Measurements from ENCODE around the gene KCTD5.
"Not testable (repeated sequence)": the region's sequence is repeated elsewhere in the genome, so short reads cannot be mapped to it uniquely, and the experiment has no call there.

Gene KCTD5

GRCh38 chr16:2673066-2673999 lies 9.0 kb upstream of the KCTD5 start:
- Histone ChIP-seq H3K4me3 (ENCODE audit: control insufficient read depth in 1 of 7, extremely low read depth in 1 of 7, insufficient read depth in 4 of 7, low read depth in 2 of 7, low read length in 6 of 7) (peak overlapping the region; percentile 61 to 89 (median 79)), H3K4me1 (ENCODE audit: control extremely low read depth in 1 of 4, control insufficient read depth in 4 of 4, insufficient read depth in 4 of 4, low read length in 3 of 4) (peaks cover 6 to 24% (median 16%) of the 10 kb centered on the region in 4 experiments), H3K27ac (ENCODE audit: insufficient read depth in 1 of 2, low read depth in 1 of 2, low read length in 2 of 2, poor library complexity in 1 of 2, severe bottlenecking in 2 of 2) (no peak overlapping the region), H3K36me3 (ENCODE audit: control insufficient read depth in 4 of 4, insufficient read depth in 4 of 4, low read length in 3 of 4) (peaks cover 0 to 5% (median 0%) of the 10 kb centered on the region in 4 experiments), H3K9me3 (ENCODE audit: control extremely low read depth in 1 of 5, control insufficient read depth in 4 of 5, insufficient read depth in 2 of 5, low read depth in 1 of 5, low read length in 4 of 5) (no peaks in the 10 kb centered on the region), H3K27me3 (replicated peaks in 2 of 5; ENCODE audit: control insufficient read depth in 4 of 5, insufficient read depth in 5 of 5, low read length in 4 of 5) (no peaks in the 10 kb centered on the region)
- 0% methylated on average over 49 of the region's 107 CpGs for WGBS (ENCODE audit: insufficient coverage)
- CTCF ChIA-PET: interaction anchor here (1.9 kb wide), 1 partner anchor 11 kb away, joined by 6 read pairs; no protein-coding TSS in a partner anchor
- POLR2A ChIA-PET: interaction anchor here (0.6 to 1.0 kb wide), 2 partner anchors 14 to 65 kb away, joined by 3 to 7 read pairs; no protein-coding TSS in a partner anchor
- DNase-seq: peak; percentile 93 to 97 (median 96)

GRCh38 chr16:2675021-2675420 lies 7.3 kb upstream of the KCTD5 start:
- POLR2A ChIA-PET: no interaction called here
- no peak for DNase-seq
- Histone ChIP-seq H3K4me1 (ENCODE audit: control extremely low read depth in 1 of 4, control insufficient read depth in 4 of 4, insufficient read depth in 4 of 4, low read length in 3 of 4) (peaks cover 6 to 24% (median 16%) of the 10 kb centered on the region in 4 experiments), H3K4me3 (ENCODE audit: control insufficient read depth in 1 of 7, extremely low read depth in 1 of 7, insufficient read depth in 4 of 7, low read depth in 2 of 7, low read length in 6 of 7) (no peak overlapping the region), H3K27ac (ENCODE audit: insufficient read depth in 1 of 2, low read depth in 1 of 2, low read length in 2 of 2, poor library complexity in 1 of 2, severe bottlenecking in 2 of 2) (no peak overlapping the region), H3K27me3 (replicated peaks in 2 of 5; ENCODE audit: control insufficient read depth in 4 of 5, insufficient read depth in 5 of 5, low read length in 4 of 5) (no peaks in the 10 kb centered on the region), H3K36me3 (ENCODE audit: control insufficient read depth in 4 of 4, insufficient read depth in 4 of 4, low read length in 3 of 4) (no peaks in the 10 kb centered on the region), H3K9me3 (ENCODE audit: control extremely low read depth in 1 of 5, control insufficient read depth in 4 of 5, insufficient read depth in 2 of 5, low read depth in 1 of 5, low read length in 4 of 5) (no peaks in the 10 kb centered on the region)
- 98% methylated on average over 7 of the region's 7 CpGs for WGBS (ENCODE audit: insufficient coverage)
- CTCF ChIA-PET: no interaction called here

- Histone ChIP-seq H3K36me3 (ENCODE audit: control insufficient read depth in 4 of 4, insufficient read depth in 4 of 4, low read length in 3 of 4) (no peaks in the 10 kb centered on the region), H3K27me3 (replicated peaks in 2 of 5; ENCODE audit: control insufficient read depth in 4 of 5, insufficient read depth in 5 of 5, low read length in 4 of 5) (no peaks in the 10 kb centered on the region), H3K4me1 (ENCODE audit: control extremely low read depth in 1 of 4, control insufficient read depth in 4 of 4, insufficient read depth in 4 of 4, low read length in 3 of 4) (peaks cover 6 to 24% (median 16%) of the 10 kb centered on the region in 4 experiments), H3K4me3 (ENCODE audit: control insufficient read depth in 1 of 7, extremely low read depth in 1 of 7, insufficient read depth in 4 of 7, low read depth in 2 of 7, low read length in 6 of 7) (no peak overlapping the region), H3K27ac (ENCODE audit: insufficient read depth in 1 of 2, low read depth in 1 of 2, low read length in 2 of 2, poor library complexity in 1 of 2, severe bottlenecking in 2 of 2) (no peak overlapping the region), H3K9me3 (ENCODE audit: control extremely low read depth in 1 of 5, control insufficient read depth in 4 of 5, insufficient read depth in 2 of 5, low read depth in 1 of 5, low read length in 4 of 5) (no peaks in the 10 kb centered on the region)
- POLR2A ChIA-PET: no interaction called here
- no peak for DNase-seq
- CTCF ChIA-PET: no interaction called here
- WGBS (ENCODE audit: insufficient coverage): 98% methylated on average over 15 of the region's 16 CpGs
Measured at GRCh38 chr16:2675714-2676113, 6.6 kb upstream of the KCTD5 start.

- H3K4me3 ChIP-seq (ENCODE audit: control insufficient read depth in 1 of 7, extremely low read depth in 1 of 7, insufficient read depth in 4 of 7, low read depth in 2 of 7, low read length in 6 of 7); POLR2A ChIA-PET; DNase-seq; H3K36me3 ChIP-seq (ENCODE audit: control insufficient read depth in 4 of 4, insufficient read depth in 4 of 4, low read length in 3 of 4); H3K9me3 ChIP-seq (ENCODE audit: control extremely low read depth in 1 of 5, control insufficient read depth in 4 of 5, insufficient read depth in 2 of 5, low read depth in 1 of 5, low read length in 4 of 5); H3K27ac ChIP-seq (ENCODE audit: insufficient read depth in 1 of 2, low read depth in 1 of 2, low read length in 2 of 2, poor library complexity in 1 of 2, severe bottlenecking in 2 of 2); H3K27me3 ChIP-seq (replicated peaks in 2 of 5; ENCODE audit: control insufficient read depth in 4 of 5, insufficient read depth in 5 of 5, low read length in 4 of 5); CTCF ChIA-PET: not testable (repeated sequence)
- H3K4me1 ChIP-seq (ENCODE audit: control extremely low read depth in 1 of 4, control insufficient read depth in 4 of 4, insufficient read depth in 4 of 4, low read length in 3 of 4): peaks cover 6 to 26% (median 21%) of the 10 kb centered on the region in 4 experiments
- WGBS (ENCODE audit: insufficient coverage): 100% methylated on average over 1 of the region's 3 CpGs
Measured at GRCh38 chr16:2676937-2677336, 5.4 kb upstream of the KCTD5 start.

GRCh38 chr16:2678206-2678965 lies 3.9 kb upstream of the KCTD5 start:
- H3K27ac ChIP-seq (ENCODE audit: insufficient read depth in 1 of 2, low read depth in 1 of 2, low read length in 2 of 2, poor library complexity in 1 of 2, severe bottlenecking in 2 of 2); H3K36me3 ChIP-seq (ENCODE audit: control insufficient read depth in 4 of 4, insufficient read depth in 4 of 4, low read length in 3 of 4); H3K4me3 ChIP-seq (ENCODE audit: control insufficient read depth in 1 of 7, extremely low read depth in 1 of 7, insufficient read depth in 4 of 7, low read depth in 2 of 7, low read length in 6 of 7); H3K9me3 ChIP-seq (ENCODE audit: control extremely low read depth in 1 of 5, control insufficient read depth in 4 of 5, insufficient read depth in 2 of 5, low read depth in 1 of 5, low read length in 4 of 5); DNase-seq; CTCF ChIA-PET; POLR2A ChIA-PET; H3K27me3 ChIP-seq (replicated peaks in 2 of 5; ENCODE audit: control insufficient read depth in 4 of 5, insufficient read depth in 5 of 5, low read length in 4 of 5): not testable (repeated sequence)
- H3K4me1 ChIP-seq (ENCODE audit: control extremely low read depth in 1 of 4, control insufficient read depth in 4 of 4, insufficient read depth in 4 of 4, low read length in 3 of 4): peaks cover 3 to 25% (median 16%) of the 10 kb centered on the region in 4 experiments
- 80% methylated on average over 1 of the region's 23 CpGs for WGBS (ENCODE audit: insufficient coverage)

GRCh38 chr16:2679902-2680301 lies 2.4 kb upstream of the KCTD5 start:
- CTCF ChIA-PET, DNase-seq: not testable (repeated sequence)
- WGBS (ENCODE audit: insufficient coverage): 88% methylated on average over 2 of the region's 4 CpGs

GRCh38 chr16:2680360-2680759 lies 2.0 kb upstream of the KCTD5 start:
- peaks cover 0 to 21% (median 11%) of the 10 kb centered on the region in 4 experiments for H3K4me1 ChIP-seq (ENCODE audit: control extremely low read depth in 1 of 4, control insufficient read depth in 4 of 4, insufficient read depth in 4 of 4, low read length in 3 of 4)
- CTCF ChIA-PET; H3K27me3 ChIP-seq (replicated peaks in 2 of 5; ENCODE audit: control insufficient read depth in 4 of 5, insufficient read depth in 5 of 5, low read length in 4 of 5); H3K36me3 ChIP-seq (ENCODE audit: control insufficient read depth in 4 of 4, insufficient read depth in 4 of 4, low read length in 3 of 4); DNase-seq; H3K9me3 ChIP-seq (ENCODE audit: control extremely low read depth in 1 of 5, control insufficient read depth in 4 of 5, insufficient read depth in 2 of 5, low read depth in 1 of 5, low read length in 4 of 5); H3K4me3 ChIP-seq (ENCODE audit: control insufficient read depth in 1 of 7, extremely low read depth in 1 of 7, insufficient read depth in 4 of 7, low read depth in 2 of 7, low read length in 6 of 7); H3K27ac ChIP-seq (ENCODE audit: insufficient read depth in 1 of 2, low read depth in 1 of 2, low read length in 2 of 2, poor library complexity in 1 of 2, severe bottlenecking in 2 of 2); POLR2A ChIA-PET: not testable (repeated sequence)
- 100% methylated on average over 2 of the region's 8 CpGs for WGBS (ENCODE audit: insufficient coverage)

More at GRCh38 chr16:2679902-2680301, 2.4 kb upstream of the KCTD5 start:
- H3K9me3 ChIP-seq (ENCODE audit: control extremely low read depth in 1 of 5, control insufficient read depth in 4 of 5, insufficient read depth in 2 of 5, low read depth in 1 of 5, low read length in 4 of 5); H3K27me3 ChIP-seq (replicated peaks in 2 of 5; ENCODE audit: control insufficient read depth in 4 of 5, insufficient read depth in 5 of 5, low read length in 4 of 5); H3K27ac ChIP-seq (ENCODE audit: insufficient read depth in 1 of 2, low read depth in 1 of 2, low read length in 2 of 2, poor library complexity in 1 of 2, severe bottlenecking in 2 of 2); POLR2A ChIA-PET; H3K4me3 ChIP-seq (ENCODE audit: control insufficient read depth in 1 of 7, extremely low read depth in 1 of 7, insufficient read depth in 4 of 7, low read depth in 2 of 7, low read length in 6 of 7); H3K36me3 ChIP-seq (ENCODE audit: control insufficient read depth in 4 of 4, insufficient read depth in 4 of 4, low read length in 3 of 4): not testable (repeated sequence)
- peaks cover 0 to 21% (median 11%) of the 10 kb centered on the region in 4 experiments for H3K4me1 ChIP-seq (ENCODE audit: control extremely low read depth in 1 of 4, control insufficient read depth in 4 of 4, insufficient read depth in 4 of 4, low read length in 3 of 4)

Data from common myeloid progenitor, CD34-positive (primary cell).